ENCODE data around the gene CCDC83. TPM values are rescaled to one million over a fixed set of nuclear protein-coding genes. Genes with fewer than 3 reads are reported as not detected.

Gene CCDC83
- total RNA-seq, 4 donors from 2014 or later: not detected

GRCh38 chr11:85939099-85940015 lies 84.2 kb downstream of the CCDC83 start:
- Histone ChIP-seq H3K4me1 (peaks cover 0 to 2% (median 0%) of the 10 kb centered on the region in 4 donors), H3K36me3 (no peaks in the 10 kb centered on the region), H3K9me3 (no peaks in the 10 kb centered on the region), H3K27ac (no peak overlapping the region), H3K27me3 (no peaks in the 10 kb centered on the region), H3K4me3 (no peak overlapping the region)
- 84% methylated on average over 4 of the region's 4 CpGs for WGBS, 2 donors
- TF ChIP-seq CTCF (IDR thresholded peaks at IDR 0.05) (no peak), EP300 (IDR thresholded peaks at IDR 0.05) (no peak), POLR2A (IDR thresholded peaks at IDR 0.05) (no peak)
- no peak for DNase-seq (ENCODE audit: low spot score in 2 of 2)

- Histone ChIP-seq H3K9me3 (no peaks in the 10 kb centered on the region), H3K27ac (no peak overlapping the region), H3K4me1 (peaks cover 0 to 14% (median 7%) of the 10 kb centered on the region in 4 donors), H3K4me3 (no peak overlapping the region), H3K27me3 (no peaks in the 10 kb centered on the region), H3K36me3 (no peaks in the 10 kb centered on the region)
- DNase-seq (ENCODE audit: low spot score in 2 of 2): peak; percentile 27 to 66
- 23% methylated on average over 6 of the region's 6 CpGs for WGBS, 2 donors
- TF ChIP-seq POLR2A (IDR thresholded peaks at IDR 0.05) (no peak), CTCF (IDR thresholded peaks at IDR 0.05) (peak; percentile 63 to 84 (median 76)), EP300 (IDR thresholded peaks at IDR 0.05) (no peak)
These were observed 86.3 kb downstream of the CCDC83 start for GRCh38 chr11:85941380-85941973.

- no peak overlapping the region for H3K4me3 ChIP-seq
- no peak for DNase-seq (ENCODE audit: low spot score in 2 of 2)
- H3K27me3 ChIP-seq: no peaks in the 10 kb centered on the region
- H3K9me3 ChIP-seq: no peaks in the 10 kb centered on the region
- H3K4me1 ChIP-seq: peaks cover 0 to 39% (median 22%) of the 10 kb centered on the region in 4 donors
- H3K27ac ChIP-seq: peak overlapping the region in 1 of 4 donors; percentile 82
- WGBS, 2 donors: 90 to 96% methylated on average over 2 of the region's 2 CpGs
- no peaks in the 10 kb centered on the region for H3K36me3 ChIP-seq
- no peak for TF ChIP-seq CTCF (IDR thresholded peaks at IDR 0.05)
- TF ChIP-seq EP300 (IDR thresholded peaks at IDR 0.05): no peak
- TF ChIP-seq POLR2A (IDR thresholded peaks at IDR 0.05): no peak
These were observed 90.1 kb downstream of the CCDC83 start for GRCh38 chr11:85945296-85945695.

GRCh38 chr11:85945788-85946187 lies 90.6 kb downstream of the CCDC83 start:
- Histone ChIP-seq H3K4me3 (no peak overlapping the region), H3K27me3 (no peaks in the 10 kb centered on the region), H3K9me3 (no peaks in the 10 kb centered on the region), H3K27ac (peak overlapping the region in 1 of 4 donors; percentile 82), H3K4me1 (peaks cover 0 to 39% (median 22%) of the 10 kb centered on the region in 4 donors), H3K36me3 (no peaks in the 10 kb centered on the region)
- DNase-seq (ENCODE audit: low spot score in 2 of 2): no peak
- TF ChIP-seq EP300 (IDR thresholded peaks at IDR 0.05) (no peak), CTCF (IDR thresholded peaks at IDR 0.05) (no peak)

DNA sequence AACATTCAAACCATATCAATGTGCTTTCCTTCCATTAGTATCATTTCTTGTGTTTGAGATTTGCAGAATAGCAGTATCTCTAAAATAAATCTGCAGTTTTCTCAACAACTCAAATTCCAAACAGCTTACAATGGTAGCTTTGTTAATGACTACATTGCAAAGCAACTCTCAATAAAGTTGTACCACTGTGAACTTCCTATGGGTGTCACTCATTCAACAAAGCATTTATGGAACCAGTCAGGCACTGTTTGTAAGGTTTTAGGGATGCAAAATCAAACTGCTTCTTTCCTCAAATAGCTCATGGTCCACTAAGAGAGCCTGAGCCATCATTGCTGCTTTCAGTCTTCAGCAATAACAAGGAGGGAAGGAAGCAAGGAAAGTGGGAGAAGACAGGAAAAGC lies 91.0 kb downstream of the CCDC83 start:
- DNase-seq (ENCODE audit: low spot score in 2 of 2): no peak
- Histone ChIP-seq H3K4me3 (no peak overlapping the region), H3K9me3 (no peaks in the 10 kb centered on the region), H3K27me3 (no peaks in the 10 kb centered on the region), H3K4me1 (peaks cover 0 to 39% (median 22%) of the 10 kb centered on the region in 4 donors), H3K27ac (peak overlapping the region in 3 of 4 donors; percentile 49 to 82 (median 67)), H3K36me3 (no peaks in the 10 kb centered on the region)
- TF ChIP-seq EP300 (IDR thresholded peaks at IDR 0.05) (peak in 1 of 2 donors; percentile 26), CTCF (IDR thresholded peaks at IDR 0.05) (peak in 3 of 5 experiments; percentile 17 to 34 (median 22)), POLR2A (IDR thresholded peaks at IDR 0.05) (no peak)
